Measurements from ENCODE around the gene SRSF7. TPM values are rescaled to one million over a fixed set of nuclear protein-coding genes. Genes with fewer than 3 reads are reported as not detected.
A peak's percentile ranks its signal among the peaks of the same experiment; 100 is the strongest.
"Not testable (repeated sequence)": the region's sequence is repeated elsewhere in the genome, so short reads cannot be mapped to it uniquely, and the experiment has no call there.

The SRSF7 gene
- polyA plus RNA-seq, 4 donors, result 238 to 248 (median 241) TPM

DNA sequence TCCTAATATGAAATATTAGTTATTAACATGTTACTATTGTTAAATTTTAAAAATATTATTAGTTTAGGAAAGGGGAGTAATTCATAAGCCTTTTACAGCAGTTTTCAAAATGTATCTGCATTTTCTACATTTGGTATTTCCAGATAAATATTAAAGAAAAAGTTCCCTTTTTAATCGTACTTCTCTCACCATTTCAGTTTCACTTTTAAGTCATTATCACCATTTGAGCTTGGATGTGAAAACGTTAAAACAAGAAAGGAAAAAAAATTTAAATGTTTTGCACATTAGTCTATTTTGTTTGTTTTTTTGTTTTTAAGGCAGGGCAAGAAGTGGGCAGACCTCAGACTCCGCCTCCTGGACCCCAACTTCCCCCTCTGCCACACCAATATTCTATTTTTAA is 3.3 kb upstream of the SRSF7 start:
- no peak for DNase-seq (ENCODE audit: low read depth in 4 of 4, low spot score in 3 of 4)

DNA sequence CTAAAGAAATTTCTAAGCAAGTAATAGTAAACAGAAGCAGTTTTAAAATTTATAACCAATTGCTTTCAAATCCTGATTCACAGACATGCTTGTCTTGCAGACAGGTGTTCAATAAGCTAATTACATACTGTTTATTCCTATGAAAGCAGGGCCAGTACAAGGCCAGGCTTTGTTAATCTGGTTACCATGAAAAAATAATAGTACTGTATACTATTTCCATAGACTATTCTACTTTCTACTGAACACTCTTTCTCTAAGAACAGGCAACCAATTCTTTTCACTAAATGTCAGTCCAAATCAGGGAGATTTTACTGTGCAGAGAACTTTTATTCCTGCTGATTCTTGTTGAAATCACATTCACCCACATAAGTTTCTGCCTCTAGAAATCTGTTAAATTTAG is 2.9 kb upstream of the SRSF7 start:
- DNase-seq (ENCODE audit: low read depth in 4 of 4, low spot score in 3 of 4), result no peak

DNA sequence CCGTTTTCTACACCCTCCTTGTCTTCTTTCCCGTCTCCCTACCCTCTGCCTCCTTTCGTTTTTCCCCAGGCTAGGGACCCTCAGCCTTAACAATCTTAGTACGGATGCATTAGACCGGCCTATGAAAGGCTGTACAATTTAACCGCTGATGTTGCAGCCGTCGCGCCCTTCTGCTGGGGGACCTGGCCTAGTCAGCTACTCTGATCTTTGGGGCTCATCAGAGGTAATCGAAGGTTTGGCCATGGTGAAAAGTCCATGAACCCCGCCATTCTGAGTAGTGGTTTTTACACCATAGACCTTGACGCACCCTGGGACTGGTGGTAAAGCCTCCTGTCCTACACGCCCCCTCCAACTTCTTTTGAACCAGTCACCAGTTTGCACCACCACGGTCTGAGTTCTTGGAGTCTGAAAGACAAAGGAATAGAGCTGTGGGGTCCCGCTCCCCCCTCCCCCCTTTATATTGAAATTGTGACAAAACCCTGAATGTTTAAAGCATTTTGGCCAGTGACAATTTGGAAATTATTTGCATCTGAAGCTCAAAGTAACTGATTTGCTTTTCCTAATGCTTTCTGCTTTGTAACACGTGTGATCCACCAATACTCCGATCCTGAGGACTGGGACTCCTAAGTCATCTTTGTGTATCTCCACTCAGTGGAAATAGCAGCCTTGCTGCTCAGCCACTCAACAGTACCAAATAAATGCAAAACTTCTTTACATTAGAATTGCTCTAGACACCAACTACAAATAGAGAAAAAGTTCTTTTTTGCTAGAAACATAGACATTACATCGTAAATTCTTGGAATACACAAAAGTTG is 642 bp upstream of the SRSF7 start:
- DNase-seq (ENCODE audit: low read depth in 4 of 4, low spot score in 3 of 4), result peak in 1 of 4 donors; percentile 23

DNA sequence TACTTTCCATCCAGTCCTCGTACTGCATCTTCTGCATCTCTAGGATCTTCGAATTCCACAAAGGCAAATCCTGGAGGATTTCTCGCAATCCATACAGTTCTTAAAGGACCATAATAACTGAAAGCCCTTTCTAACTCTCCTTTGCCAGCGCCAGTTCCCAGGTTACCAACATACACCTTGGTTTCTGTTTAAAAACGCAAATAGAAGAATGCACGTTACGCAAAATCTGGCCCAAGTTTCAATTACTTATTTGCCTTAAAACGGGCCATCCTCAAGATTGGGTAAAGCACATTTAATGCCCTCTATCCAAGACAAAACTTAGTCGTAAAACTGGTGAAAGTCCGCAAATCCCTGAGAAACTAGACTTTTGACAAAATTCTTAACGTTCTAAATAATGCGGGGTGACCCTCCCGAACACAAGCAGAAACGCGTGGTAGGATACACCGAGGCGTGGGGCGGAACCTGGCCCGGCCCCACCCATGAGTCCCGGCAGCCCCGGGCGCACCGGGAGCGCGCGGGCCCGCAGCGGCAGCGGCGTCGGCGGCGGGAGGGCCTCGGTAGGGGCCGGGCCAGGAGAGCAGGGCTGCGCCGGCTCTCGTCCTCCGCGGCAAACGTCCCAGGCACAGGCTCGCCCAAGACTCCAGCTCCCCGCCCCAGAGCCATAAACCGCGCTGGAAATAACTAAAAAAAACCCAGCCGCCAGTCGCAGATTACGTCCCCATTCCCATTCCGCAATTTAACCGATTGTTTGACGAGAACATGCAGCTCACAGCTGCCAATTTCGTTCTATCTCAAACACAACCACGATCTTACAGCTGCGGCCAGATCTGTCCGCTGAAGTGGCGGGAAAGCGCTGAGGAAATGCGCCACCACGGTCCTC is 910 bp downstream of the SRSF7 start:
- peak in 2 of 4 donors; percentile 40 to 43 for DNase-seq (ENCODE audit: low read depth in 4 of 4, low spot score in 3 of 4)

DNA sequence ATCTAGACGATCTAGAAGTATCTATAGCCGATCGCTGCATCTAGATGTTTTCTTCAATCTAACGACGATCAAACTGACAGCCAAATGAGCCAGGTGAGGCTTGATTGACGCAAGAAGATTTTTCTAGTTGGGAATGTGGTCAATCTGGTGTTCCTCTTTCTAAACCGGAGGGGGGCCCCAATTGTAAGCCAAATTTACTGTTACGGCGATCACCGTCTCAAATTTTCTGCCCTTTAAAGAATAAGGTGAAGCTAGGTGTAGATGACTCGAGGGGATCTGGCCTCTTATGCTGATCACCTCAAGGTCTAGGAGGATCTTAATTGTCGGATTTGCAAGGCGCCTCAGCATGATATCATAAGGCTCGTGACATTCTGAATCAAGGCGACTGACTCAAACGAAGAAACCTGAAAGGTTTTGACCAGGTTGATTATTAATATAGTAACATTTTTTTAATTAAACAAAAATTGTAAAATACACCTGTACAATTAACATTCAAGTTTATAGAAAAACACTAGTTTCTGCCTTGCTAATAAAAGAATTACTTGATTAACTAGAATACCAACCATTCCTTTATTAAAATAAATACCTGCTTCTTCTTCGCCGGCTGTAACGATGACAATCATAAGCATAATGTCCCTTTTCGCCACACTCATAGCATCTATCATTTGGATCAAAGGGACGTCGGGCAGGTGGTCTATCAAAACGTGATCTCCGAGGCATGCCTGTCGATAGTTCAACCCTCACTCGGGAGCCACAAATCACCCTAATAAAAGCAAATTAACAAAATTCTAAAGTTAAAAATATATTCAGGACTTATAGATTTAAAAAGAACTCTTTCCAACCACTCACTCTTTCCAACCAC is 2.0 kb downstream of the SRSF7 start:
- DNase-seq (ENCODE audit: low read depth in 4 of 4, low spot score in 3 of 4), result no peak

DNA sequence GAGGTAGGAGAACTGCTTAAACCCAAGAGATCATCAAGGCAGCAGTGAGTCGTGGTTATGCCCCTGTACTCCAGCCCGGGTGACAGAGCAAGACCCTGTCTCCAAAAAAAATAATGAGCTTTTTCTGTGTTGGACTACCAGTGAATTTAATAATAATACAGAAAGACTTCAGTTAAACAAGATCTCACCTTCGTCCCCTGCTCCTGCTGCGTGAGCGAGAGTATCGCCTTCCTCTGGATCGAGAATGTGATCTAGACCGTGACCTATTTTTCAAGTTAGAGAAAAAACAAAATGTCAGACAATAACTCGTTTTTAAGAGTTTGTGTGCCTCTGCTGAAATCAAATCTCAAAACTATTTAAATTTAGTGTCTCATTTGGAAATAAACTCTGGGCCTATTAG is 2.8 kb downstream of the SRSF7 start:
- no peak for DNase-seq (ENCODE audit: low read depth in 4 of 4, low spot score in 3 of 4)

DNA sequence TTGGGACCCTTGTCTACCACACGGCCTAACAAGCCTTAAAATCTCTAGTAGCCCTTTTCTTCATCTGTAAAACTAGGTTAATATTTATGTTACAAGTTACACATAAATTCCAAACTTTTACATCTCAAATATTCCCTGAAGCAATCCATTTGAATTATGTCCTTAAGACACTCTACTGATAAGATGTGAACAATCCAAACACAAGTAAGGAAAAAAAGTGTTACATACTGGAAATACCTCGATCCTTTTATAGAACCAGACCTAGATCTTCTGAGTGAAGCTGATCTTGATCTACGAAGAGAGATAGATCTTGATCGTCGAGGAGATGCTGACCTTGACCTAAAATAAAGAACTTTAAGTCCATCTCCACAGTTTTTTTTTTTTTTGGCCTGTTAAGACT is 3.3 kb downstream of the SRSF7 start:
- no peak for DNase-seq (ENCODE audit: low read depth in 4 of 4, low spot score in 3 of 4)

DNA sequence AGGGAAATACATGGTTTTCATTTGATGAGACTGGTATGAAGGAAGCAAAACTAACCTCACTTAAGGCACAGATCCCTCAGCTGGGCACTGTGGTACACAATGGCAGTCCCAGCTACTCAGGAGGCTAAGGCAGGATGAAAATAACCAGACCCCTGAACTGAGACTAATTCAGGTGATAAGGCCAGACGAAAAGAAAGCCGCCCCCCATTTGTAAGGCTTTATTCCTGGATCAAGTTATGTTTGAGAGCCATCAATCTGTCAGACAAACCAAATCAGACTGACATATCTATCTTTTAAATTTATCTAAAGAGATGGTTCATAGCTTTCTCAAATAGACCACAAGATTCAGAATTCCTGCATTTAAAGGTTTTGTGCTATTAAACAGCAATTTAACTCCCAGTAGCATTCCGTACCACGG is 4.1 kb downstream of the SRSF7 start:
- no peak for DNase-seq (ENCODE audit: low read depth in 4 of 4, low spot score in 3 of 4)

DNA sequence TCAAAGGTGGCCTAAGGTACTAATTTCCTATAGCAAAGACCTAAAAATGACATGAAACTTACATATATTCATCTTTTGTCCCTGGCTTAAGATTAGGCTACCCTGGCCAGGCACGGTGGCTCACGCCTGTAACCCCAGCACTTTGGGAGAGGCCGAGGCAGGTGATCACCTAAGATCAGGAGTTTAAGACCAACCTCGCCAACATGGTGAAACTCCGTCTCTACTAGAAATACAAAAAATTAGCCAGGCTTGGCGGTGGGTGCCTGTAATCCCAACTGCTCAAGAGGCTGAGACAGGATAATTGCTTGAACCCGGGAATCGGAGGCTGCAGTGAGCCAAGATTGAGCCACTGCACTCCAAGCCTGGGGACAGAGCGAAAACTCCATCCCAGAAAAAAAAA is 5.9 kb downstream of the SRSF7 start:
- DNase-seq (ENCODE audit: low read depth in 4 of 4, low spot score in 3 of 4), result no peak

DNA sequence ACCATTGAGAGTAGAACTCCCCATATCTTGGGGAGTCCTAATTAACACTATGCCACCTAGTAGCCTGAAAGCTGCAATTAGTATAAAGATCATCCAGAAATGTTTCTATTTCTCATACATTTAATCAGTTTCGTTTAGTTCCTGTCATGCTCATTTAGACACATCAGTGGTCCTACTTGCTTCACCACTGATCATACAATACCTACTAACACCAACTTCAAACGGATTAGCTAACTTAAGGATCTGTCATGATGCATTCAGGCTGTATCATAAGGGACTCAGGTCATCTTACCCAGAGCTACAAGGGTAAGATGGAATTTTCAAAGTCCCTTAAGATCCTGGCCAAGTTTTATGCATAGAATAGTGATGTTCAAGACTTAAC is 6.8 kb downstream of the SRSF7 start:
- DNase-seq (ENCODE audit: low read depth in 4 of 4, low spot score in 3 of 4), result no peak

DNA sequence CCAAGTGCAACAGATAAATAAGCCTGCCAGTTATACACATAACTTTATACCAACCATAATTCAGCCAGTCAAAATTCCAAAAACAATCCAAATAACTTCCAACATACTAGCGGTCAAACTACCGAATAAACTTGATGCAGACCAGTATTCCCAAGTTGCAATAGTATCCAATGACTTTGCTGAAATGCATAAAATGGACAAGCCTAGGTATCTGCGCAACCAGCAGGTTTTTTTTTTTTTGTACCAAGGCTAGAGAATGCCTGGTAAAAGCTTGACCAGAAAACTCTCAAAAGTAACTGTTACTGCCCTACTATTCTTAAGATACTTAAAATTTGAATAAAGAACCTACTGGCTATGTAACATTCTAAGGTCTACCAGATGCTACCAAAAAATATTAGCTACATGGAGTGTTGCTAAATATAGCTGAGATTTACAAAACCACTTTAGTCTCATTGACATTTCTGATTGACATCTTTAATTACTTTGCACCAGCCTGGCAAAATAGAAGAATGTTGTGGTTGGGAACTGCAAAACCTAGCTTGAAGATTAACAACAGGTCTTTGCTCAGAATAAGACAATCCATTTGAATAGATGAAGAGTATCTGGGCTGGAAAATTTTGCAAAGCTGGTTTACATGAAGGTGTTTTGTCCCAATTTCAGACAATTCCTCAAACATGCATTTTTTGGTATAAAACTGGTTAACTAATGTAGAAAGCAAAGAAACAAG is 7.3 kb downstream of the SRSF7 start:
- DNase-seq (ENCODE audit: low read depth in 4 of 4, low spot score in 3 of 4), result no peak

DNA sequence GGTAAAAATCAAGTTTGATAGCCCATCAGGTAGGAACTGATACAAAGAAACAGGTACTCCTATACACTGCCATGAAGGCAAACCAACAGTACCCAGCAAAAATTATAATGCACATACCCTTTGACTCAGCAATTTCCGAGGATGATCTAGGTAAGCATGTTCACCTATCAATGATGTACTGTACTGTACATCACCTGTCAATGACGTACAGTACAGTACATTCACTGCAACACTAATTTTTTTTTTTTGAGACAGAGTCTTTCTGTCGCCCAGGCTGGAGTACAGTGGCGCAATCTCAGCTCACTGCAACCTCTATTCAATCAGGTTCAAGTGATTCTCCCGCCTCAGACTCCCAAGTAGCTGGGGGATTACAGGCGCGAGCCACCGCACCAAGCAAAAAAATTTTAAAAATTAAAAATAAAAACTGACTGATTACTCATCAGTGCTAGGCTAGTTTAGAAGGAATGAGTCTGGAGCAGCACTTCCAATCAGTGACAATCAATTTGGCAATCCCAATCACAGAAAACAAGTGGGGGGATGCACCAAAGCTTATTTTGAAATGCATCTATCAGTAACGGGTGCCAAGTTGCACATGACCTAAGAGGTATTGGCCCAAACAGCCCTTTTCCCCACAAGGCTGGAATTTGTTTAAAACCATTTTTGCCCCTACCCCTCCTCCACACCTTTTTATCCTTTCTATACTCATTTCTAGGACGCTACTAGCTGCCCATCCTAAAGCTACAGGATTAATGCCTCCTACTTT is 8.2 kb downstream of the SRSF7 start:
- no peak for DNase-seq (ENCODE audit: low read depth in 4 of 4, low spot score in 3 of 4)

DNA sequence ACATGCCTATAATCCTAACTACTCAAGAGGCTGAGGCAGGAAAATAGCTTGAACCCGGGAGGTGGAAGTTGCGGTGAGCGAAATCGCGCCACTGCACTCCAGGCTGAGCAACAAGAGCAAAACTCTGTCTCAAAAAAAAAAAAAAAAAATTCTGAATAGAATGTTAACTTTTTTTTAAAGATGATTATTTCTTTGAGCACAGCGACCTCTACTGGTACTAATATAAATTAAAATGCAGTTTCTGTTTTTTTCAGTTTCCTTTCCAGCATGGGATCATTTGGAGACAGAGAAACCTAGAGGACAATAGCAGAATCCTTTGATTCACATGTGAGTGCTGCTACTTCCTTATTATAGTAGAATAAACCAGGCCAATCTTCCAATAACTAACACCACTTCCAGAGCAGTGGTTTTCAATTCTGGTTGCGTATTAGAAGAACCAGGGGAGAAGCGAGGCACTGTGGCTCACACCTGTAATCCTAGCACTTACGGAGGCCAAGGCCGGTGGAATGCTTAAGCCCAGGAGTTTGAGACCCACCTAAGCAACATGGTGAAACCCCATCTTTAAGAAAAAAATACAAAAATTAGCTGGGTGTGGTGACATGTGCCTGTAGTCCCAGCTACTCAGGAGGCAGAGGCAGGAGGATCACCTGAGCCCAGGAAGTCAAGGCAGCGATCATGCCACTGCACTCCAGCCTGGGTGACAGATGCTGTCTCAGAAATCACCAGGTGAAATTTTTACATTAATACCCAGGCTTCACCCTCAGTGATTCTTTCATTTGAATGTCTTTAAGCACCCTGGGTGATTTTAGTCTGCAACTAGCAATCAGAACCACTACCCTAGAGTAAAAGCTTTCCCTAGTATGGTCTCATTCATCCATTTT is 10.1 kb downstream of the SRSF7 start:
- DNase-seq (ENCODE audit: low read depth in 4 of 4, low spot score in 3 of 4), result no peak

DNA sequence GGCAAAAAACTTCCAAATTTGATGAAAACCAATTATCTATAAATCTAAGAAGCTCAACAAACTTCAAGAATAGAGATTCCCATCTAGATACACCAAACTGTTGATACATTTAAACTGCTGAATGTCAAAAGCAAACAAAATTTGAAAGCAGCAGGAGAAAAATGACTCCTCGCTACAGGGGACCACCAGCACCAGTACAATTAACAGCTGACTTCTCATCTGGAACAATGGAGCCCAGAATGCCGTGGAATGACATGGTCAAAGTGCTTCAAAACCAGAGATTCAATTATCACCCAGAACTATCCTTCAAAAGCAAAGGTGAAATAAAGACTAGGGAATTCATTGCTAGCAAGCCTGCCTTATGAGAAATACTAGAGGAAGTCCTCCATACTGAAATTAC is 11.6 kb downstream of the SRSF7 start:
- DNase-seq (ENCODE audit: low read depth in 4 of 4, low spot score in 3 of 4), result no peak

DNA sequence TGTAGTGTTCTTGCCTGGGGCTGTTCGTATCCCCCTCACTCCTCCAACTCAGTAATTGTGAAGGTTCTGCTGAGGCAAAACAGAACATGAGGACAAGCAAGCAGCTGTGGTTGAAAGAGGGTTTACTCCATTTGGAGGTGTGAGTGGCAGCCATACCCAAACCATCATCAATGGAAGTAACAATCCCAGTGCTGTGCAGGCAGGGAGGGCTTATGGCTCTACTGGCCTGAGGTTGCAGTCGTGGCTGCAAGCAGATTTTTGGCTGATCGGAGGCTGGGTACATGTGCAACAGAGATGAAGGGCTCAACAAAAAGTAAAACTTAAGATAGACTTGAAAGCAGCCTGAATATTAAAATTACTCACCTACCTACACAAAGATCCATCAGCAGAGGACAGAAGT is 13.2 kb downstream of the SRSF7 start:
- no peak for DNase-seq (ENCODE audit: low read depth in 4 of 4, low spot score in 3 of 4)

DNA sequence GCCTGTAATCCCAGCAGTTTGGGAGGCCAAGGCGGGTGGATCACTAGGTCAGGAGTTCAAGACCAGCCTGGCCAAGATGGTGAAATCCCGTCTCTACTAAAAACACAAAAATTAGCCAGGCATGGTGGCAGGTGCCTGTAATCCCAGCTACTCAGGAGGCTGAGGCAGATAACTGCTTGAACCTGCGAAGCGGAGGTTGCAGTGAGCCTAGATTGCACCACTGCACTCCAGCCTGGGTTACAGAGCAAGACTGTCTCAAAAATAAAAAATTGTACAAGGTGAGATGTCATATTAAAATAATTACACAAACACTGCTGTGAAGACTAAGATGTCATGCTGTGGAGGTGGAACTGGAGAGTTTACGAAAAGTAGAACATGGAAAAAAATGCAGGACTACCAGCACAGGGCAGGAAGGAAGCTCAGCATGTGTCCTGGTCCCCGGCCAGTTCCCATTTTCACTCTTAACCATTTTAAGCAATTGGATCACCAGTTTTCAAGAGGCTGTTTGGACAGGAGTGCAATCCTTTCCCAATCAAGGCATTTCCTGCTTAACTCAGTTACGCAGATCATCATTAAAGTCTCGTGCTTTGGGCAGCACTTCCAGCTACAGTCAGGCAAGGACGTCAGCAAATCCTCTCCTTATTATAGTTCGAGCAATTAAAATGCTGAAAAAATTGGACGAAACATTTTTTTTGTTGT is 14.0 kb downstream of the SRSF7 start:
- DNase-seq (ENCODE audit: low read depth in 4 of 4, low spot score in 3 of 4), result not testable (repeated sequence)

DNA sequence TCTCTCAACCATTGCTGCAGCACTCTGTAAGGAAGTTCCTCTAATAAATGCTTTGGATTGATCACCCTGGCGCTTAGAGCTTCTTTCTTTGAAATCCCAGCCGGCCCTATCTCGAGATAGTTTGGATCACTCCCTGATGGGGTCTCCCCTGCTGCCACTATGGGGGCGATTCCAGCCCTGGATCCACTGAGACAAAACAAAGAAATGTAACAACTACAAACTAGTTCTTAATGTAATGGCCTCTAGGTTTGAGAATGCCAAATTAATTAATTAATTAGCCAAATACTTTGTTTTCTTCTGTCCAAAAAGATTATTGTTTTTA is 15.2 kb downstream of the SRSF7 start:
- no peak for DNase-seq (ENCODE audit: low read depth in 4 of 4, low spot score in 3 of 4)
